CD4-positive, alpha-beta T cell (primary cell): ENCODE results near the gene GPI. TPM values are rescaled to one million over a fixed set of nuclear protein-coding genes. Genes with fewer than 3 reads are reported as not detected.
"Not testable (repeated sequence)": the region's sequence is repeated elsewhere in the genome, so short reads cannot be mapped to it uniquely, and the experiment has no call there.

ENCODE experiments used
- ATAC-seq: fragments of 200-7000 bp; cut with Tn5 transposase; one replicate; pipeline ENCODE4 v1.10.0; 2022; ENCODE audit warnings: mild to moderate bottlenecking; ENCODE audit not compliant: poor library complexity
- CTCF ChIA-PET: fragments of 350-600 bp; sonication (Branson Sonifier 250); formaldehyde crosslinking; loops from one replicate; lab custom pipeline; 2021; ENCODE audit warnings: antibody characterized with exemption, inconsistent platforms; lab: Charles Lee
- POLR2A ChIA-PET: fragments of 350-600 bp; sonication (Branson Sonifier 250); formaldehyde crosslinking; loops from one replicate; lab custom pipeline; 2021; ENCODE audit warnings: antibody characterized with exemption, inconsistent platforms; lab: Charles Lee
- DNase-seq, 14 experiments: peaks; one replicate each; pipeline ENCODE4 v3.0.0-alpha.2; 2013 to 2020; ENCODE audit warnings: mixed read lengths in 2 of 14
- H3K27ac ChIP-seq, 2 donors: one replicate each; pipeline versions ENCODE4 v1.5.1 to v1.7.0; 2013; ENCODE audit warnings: low read length in 2 of 2, low read depth in 1 of 2, mild to moderate bottlenecking in 1 of 2
- H3K27me3 ChIP-seq, 2 experiments: 1 replicate in 1 of 2; 2 replicates in 1 of 2; pipeline versions ENCODE4 v1.6.1 to v1.7.0; 2013; ENCODE audit warnings: low read length in 2 of 2, control low read depth in 1 of 2, mild to moderate bottlenecking in 1 of 2, moderate library complexity in 1 of 2; ENCODE audit not compliant: insufficient read depth in 2 of 2, control insufficient read depth in 1 of 2
- H3K36me3 ChIP-seq: one replicate; pipeline ENCODE4 v1.6.1; 2013; ENCODE audit warnings: low read length, control low read depth; ENCODE audit not compliant: insufficient read depth
- H3K4me1 ChIP-seq: one replicate; pipeline ENCODE4 v1.6.1; 2013; ENCODE audit warnings: low read length, control low read depth; ENCODE audit not compliant: insufficient read depth
- H3K4me3 ChIP-seq: one replicate; pipeline ENCODE4 v1.5.1; 2013; ENCODE audit warnings: mild to moderate bottlenecking, low read length, moderate library complexity
- H3K9me3 ChIP-seq, 2 experiments: 1 replicate in 1 of 2; 2 replicates in 1 of 2; pipeline versions ENCODE4 v1.6.1 to v1.7.0; 2013; ENCODE audit warnings: low read length in 2 of 2, mild to moderate bottlenecking in 2 of 2, control low read depth in 1 of 2, moderate library complexity in 1 of 2; ENCODE audit not compliant: control insufficient read depth in 1 of 2, insufficient read depth in 1 of 2
- H3K27ac Mint-ChIP-seq: one replicate; pipeline ENCODE4 v1.8.0; 2020; ENCODE audit warnings: mixed read lengths
- H3K27me3 Mint-ChIP-seq: one replicate; pipeline ENCODE4 v1.8.0; 2021; ENCODE audit warnings: mixed read lengths
- H3K36me3 Mint-ChIP-seq: one replicate; pipeline ENCODE4 v1.8.0; 2021; ENCODE audit warnings: low read depth, mixed read lengths
- H3K4me1 Mint-ChIP-seq: one replicate; pipeline ENCODE4 v1.8.0; 2021; ENCODE audit warnings: low read depth, mixed read lengths
- H3K4me3 Mint-ChIP-seq: one replicate; pipeline ENCODE4 v1.8.0; 2020; ENCODE audit warnings: mild to moderate bottlenecking, mixed read lengths
- H3K9me3 Mint-ChIP-seq: one replicate; pipeline ENCODE4 v1.8.0; 2020; ENCODE audit warnings: mixed read lengths
- intact Hi-C, 2 experiments: fragments of 100-400 bp; cut with DNase I in 1 of 2; cut with micrococcal nuclease in 1 of 2; formaldehyde crosslinking; loops; one replicate each; pipeline versions ENCODE4 v1.15.1 to v1.9.0; 2023 to 2025; cut with DNase I, micrococcal nuclease
- total RNA-seq, 174 experiments: library from RNA in 2 of 174; stranded (reverse) in 2 of 174; gene quantifications; one replicate each; pipeline ENCODE4 v1.2.3 and lab custom pipeline; 2021 to 2026
- TF ChIP-seq, protein P1 (sequence below): fragments of 200-600 bp; IDR thresholded peaks from one replicate; pipeline ENCODE4 v1.8.0; 2022; ENCODE audit warnings: antibody characterized with exemption, mild to moderate bottlenecking

GPI gene
- total RNA-seq, 2 experiments from 2014 or later: 85.0 to 86.0 TPM

DNA sequence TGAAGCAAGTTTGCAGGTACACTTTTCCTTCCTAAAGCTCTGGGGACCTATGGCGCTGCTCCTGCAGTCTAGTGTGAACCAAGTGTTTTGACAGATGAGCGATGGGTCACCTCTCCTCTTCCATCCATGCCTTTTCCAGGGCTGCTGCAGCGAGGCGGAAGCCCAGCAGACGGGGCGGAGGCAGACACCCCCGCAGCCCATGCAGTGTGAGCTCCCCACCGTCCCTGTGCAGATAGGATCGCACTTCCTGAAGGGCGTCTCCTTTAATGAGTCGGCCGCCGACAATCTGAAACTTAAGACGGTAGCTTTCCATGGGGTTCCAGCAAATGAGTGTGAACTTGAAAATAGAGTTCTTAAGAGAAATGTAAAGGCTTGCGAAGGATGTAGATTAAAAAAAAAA is 37.1 kb upstream of the GPI start:
- POLR2A ChIA-PET: interaction anchor here (1.5 kb wide), 1 partner anchor 58 kb away, joined by 3 read pairs; no protein-coding TSS in a partner anchor
- H3K27ac ChIP-seq: no peak overlapping the region
- no peak overlapping the region for H3K4me3 ChIP-seq
- H3K4me1 ChIP-seq: peaks cover 3% of the 10 kb centered on the region
- Mint-ChIP-seq H3K4me1 (peaks cover 18% of the 10 kb centered on the region), H3K4me3 (no peak overlapping the region), H3K27me3 (no peaks in the 10 kb centered on the region), H3K36me3 (peaks cover 92% of the 10 kb centered on the region), H3K9me3 (no peaks in the 10 kb centered on the region), H3K27ac (no peak overlapping the region)
- intact Hi-C loops: no loop called here
- H3K9me3 ChIP-seq: no peaks in the 10 kb centered on the region
- TF ChIP-seq, protein P1, sequence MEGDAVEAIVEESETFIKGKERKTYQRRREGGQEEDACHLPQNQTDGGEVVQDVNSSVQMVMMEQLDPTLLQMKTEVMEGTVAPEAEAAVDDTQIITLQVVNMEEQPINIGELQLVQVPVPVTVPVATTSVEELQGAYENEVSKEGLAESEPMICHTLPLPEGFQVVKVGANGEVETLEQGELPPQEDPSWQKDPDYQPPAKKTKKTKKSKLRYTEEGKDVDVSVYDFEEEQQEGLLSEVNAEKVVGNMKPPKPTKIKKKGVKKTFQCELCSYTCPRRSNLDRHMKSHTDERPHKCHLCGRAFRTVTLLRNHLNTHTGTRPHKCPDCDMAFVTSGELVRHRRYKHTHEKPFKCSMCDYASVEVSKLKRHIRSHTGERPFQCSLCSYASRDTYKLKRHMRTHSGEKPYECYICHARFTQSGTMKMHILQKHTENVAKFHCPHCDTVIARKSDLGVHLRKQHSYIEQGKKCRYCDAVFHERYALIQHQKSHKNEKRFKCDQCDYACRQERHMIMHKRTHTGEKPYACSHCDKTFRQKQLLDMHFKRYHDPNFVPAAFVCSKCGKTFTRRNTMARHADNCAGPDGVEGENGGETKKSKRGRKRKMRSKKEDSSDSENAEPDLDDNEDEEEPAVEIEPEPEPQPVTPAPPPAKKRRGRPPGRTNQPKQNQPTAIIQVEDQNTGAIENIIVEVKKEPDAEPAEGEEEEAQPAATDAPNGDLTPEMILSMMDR: no peak
- CTCF ChIA-PET: interaction anchor here (0.9 kb wide), 1 partner anchor 19 kb away, joined by 4 read pairs; no protein-coding TSS in a partner anchor
- peaks cover 79% of the 10 kb centered on the region for H3K36me3 ChIP-seq
- no peaks in the 10 kb centered on the region for H3K27me3 ChIP-seq
- DNase-seq (no peak), ATAC-seq (no peak)

DNA sequence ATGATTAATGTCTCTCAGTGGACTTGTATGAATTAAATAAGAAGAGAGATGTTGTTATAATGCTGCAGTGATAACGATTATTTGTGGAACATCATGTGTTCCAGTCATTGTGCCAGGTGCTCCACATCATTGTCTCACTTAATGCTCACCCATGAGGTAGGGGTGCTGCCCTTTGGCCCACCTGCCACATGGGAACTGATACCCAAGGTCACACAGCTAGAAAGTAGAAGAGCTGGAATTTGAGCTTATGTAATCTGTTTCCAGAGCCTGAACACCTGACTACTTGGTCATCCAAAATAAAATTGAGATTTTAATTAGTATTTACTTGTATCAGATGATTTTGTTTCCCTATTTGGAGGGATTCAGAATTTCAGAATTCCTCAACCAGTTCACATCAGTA is 36.0 kb upstream of the GPI start:
- DNase-seq (no peak), ATAC-seq (no peak)
- Mint-ChIP-seq H3K27me3 (no peaks in the 10 kb centered on the region), H3K27ac (no peak overlapping the region), H3K9me3 (no peaks in the 10 kb centered on the region), H3K4me3 (no peak overlapping the region), H3K36me3 (peaks cover 92% of the 10 kb centered on the region), H3K4me1 (peaks cover 18% of the 10 kb centered on the region)
- TF ChIP-seq, protein P1: no peak
- Histone ChIP-seq H3K27ac (no peak overlapping the region), H3K4me3 (no peak overlapping the region), H3K9me3 (no peaks in the 10 kb centered on the region), H3K4me1 (peaks cover under 1% of the 10 kb centered on the region), H3K36me3 (peaks cover 80% of the 10 kb centered on the region), H3K27me3 (no peaks in the 10 kb centered on the region)
- intact Hi-C loops: no loop called here
- ChIA-PET POLR2A (interaction anchor here (1.5 kb wide), 1 partner anchor 59 kb away, joined by 3 read pairs; no protein-coding TSS in a partner anchor), CTCF (interaction anchor here (1.1 kb wide), 1 partner anchor 60 kb away, joined by 4 read pairs; no protein-coding TSS in a partner anchor)

DNA sequence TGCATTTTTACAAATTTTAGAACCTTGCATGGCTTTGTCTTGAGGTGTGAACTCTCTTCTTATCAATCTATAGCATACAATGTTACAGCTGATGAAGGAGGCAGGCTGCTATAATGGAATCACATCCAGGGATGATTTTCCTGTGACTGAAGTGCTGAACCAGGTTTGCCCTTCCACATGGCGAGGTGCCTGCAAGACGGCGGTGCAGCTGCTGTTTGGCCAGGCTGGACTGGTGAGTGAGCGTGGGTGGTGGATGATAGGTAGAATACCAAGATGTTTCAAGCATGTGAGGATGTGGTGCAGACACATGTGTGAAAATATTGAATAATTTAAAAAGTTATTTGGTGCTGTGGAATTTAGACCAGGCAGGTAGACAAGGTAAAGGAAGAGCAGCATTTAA is 34.9 kb upstream of the GPI start:
- intact Hi-C loops: loop anchor here in 1 of 2 experiments (5.0 kb wide), 1 partner anchor 98 kb away; no protein-coding TSS in a partner anchor
- Mint-ChIP-seq H3K27me3 (no peaks in the 10 kb centered on the region), H3K9me3 (no peaks in the 10 kb centered on the region), H3K4me3 (no peak overlapping the region), H3K27ac (peak overlapping the region; percentile 37), H3K4me1 (peaks cover 17% of the 10 kb centered on the region), H3K36me3 (peaks cover 84% of the 10 kb centered on the region)
- TF ChIP-seq, protein P1: no peak
- Histone ChIP-seq H3K4me1 (no peaks in the 10 kb centered on the region), H3K9me3 (no peaks in the 10 kb centered on the region), H3K27ac (no peak overlapping the region), H3K36me3 (peaks cover 72% of the 10 kb centered on the region), H3K4me3 (no peak overlapping the region), H3K27me3 (no peaks in the 10 kb centered on the region)
- ChIA-PET CTCF (no interaction called here), POLR2A (no interaction called here)
- DNase-seq (no peak), ATAC-seq (no peak)

DNA sequence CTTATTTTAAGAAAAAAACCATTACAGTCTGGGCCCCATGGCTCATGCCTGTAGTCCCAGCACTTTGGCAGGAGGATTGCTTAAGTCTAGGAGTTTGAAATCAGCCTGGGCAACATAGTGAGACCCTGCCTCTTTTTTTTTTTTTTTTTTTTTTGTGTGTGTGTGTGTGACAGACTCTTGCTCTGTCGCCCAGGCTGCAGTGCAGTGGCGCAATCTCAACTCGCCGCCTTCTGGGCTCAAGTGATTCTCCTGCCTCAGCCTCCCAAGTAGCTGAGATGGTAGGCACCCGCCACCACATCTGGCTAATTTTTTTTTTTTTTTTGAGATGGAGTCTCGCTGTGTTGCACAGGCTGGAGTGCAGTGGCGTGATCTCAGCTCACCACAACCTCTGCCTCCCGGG is 34.4 kb upstream of the GPI start:
- Mint-ChIP-seq H3K4me1 (peaks cover 12% of the 10 kb centered on the region), H3K36me3 (peaks cover 79% of the 10 kb centered on the region)
- H3K27me3 ChIP-seq, H3K4me3 Mint-ChIP-seq, POLR2A ChIA-PET, H3K9me3 Mint-ChIP-seq, H3K9me3 ChIP-seq, CTCF ChIA-PET, ATAC-seq, H3K27ac ChIP-seq, DNase-seq, H3K27ac Mint-ChIP-seq, H3K27me3 Mint-ChIP-seq, H3K4me1 ChIP-seq, H3K4me3 ChIP-seq: not testable (repeated sequence)
- peaks cover 67% of the 10 kb centered on the region for H3K36me3 ChIP-seq
- intact Hi-C loops: loop anchor here in 1 of 2 experiments (5.0 kb wide), 1 partner anchor 98 kb away; no protein-coding TSS in a partner anchor

DNA sequence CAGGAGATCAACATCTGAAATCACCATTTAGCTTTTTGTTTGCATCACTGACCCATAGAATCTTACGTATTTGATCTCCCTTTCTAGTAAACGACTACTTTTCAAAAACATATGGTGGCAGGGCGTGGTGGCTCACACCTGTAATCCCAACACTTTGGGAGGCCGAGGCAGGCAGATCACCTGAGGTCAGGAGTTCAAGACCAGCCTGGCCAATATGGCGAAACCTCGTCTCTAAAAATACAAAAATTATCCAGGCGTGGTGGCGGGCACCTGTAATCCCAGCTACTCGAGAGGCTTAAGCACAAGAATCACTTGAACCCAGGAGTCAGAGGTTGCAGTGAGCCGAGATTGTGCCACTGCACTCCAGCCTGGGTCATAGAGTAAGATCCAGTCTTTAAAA is 33.4 kb upstream of the GPI start:
- H3K4me1 ChIP-seq, H3K4me3 Mint-ChIP-seq, H3K27me3 Mint-ChIP-seq, H3K27me3 ChIP-seq, H3K4me3 ChIP-seq, H3K4me1 Mint-ChIP-seq, ATAC-seq, H3K27ac ChIP-seq, H3K9me3 Mint-ChIP-seq, H3K27ac Mint-ChIP-seq, H3K9me3 ChIP-seq, DNase-seq: not testable (repeated sequence)
- CTCF ChIA-PET: interaction anchor here (1.5 kb wide), 1 partner anchor 28 kb away, joined by 4 read pairs; no protein-coding TSS in a partner anchor
- H3K36me3 Mint-ChIP-seq: peaks cover 70% of the 10 kb centered on the region
- H3K36me3 ChIP-seq: peaks cover 60% of the 10 kb centered on the region
- intact Hi-C loops: loop anchor here in 1 of 2 experiments (5.0 kb wide), 1 partner anchor 99 kb away; no protein-coding TSS in a partner anchor
- POLR2A ChIA-PET: interaction anchor here (0.5 to 1.1 kb wide), 4 partner anchors 13 to 159 kb away, joined by 3 to 11 read pairs (median 3); partner anchors contain the start of genes LSM14A and UBA2
